ENCODE results near the gene TEDC1. TPM values are rescaled to one million over a fixed set of nuclear protein-coding genes. Genes with fewer than 3 reads are reported as not detected.

The TEDC1 gene
- polyA plus RNA-seq, 1 donor: 5.1 TPM

GRCh38 chr14:105486163-105486973, 4.7 kb upstream of the TEDC1 start, which contains the start of gene CRIP1:
Gene CRIP1, plus strand, starts transcription at chr14:105486886. Its CDS starts 374 bp downstream, at chr14:105487260.
- no peak for DNase-seq

GRCh38 chr14:105486974-105487448, 4.0 kb upstream of the TEDC1 start:
- DNase-seq: no peak

- no peak for DNase-seq
Observed at GRCh38 chr14:105487449-105487985, 3.5 kb upstream of the TEDC1 start.

- DNase-seq: no peak
Observed at GRCh38 chr14:105487986-105488777, 2.9 kb upstream of the TEDC1 start.

- DNase-seq: no peak
Observed at GRCh38 chr14:105488781-105489541, 2.1 kb upstream of the TEDC1 start.

- DNase-seq: peak; percentile 90
Observed at GRCh38 chr14:105489542-105490266, 1.3 kb upstream of the TEDC1 start.

GRCh38 chr14:105490267-105490571, 827 bp upstream of the TEDC1 start:
- peak; percentile 65 for DNase-seq

GRCh38 chr14:105491366-105491973, 424 bp downstream of the TEDC1 start:
- DNase-seq: no peak

GRCh38 chr14:105492031-105492970, 1.3 kb downstream of the TEDC1 start:
- DNase-seq: no peak

- DNase-seq: no peak
Observed at GRCh38 chr14:105492971-105493871, 2.2 kb downstream of the TEDC1 start.

- no peak for DNase-seq
Observed at GRCh38 chr14:105493921-105494605, 3.0 kb downstream of the TEDC1 start.

- DNase-seq: no peak
Observed at GRCh38 chr14:105494606-105494929, 3.5 kb downstream of the TEDC1 start.

- DNase-seq: no peak
Observed at GRCh38 chr14:105495101-105495989, 4.3 kb downstream of the TEDC1 start.

GRCh38 chr14:105495990-105496830, 5.2 kb downstream of the TEDC1 start:
- DNase-seq: no peak

- no peak for DNase-seq
Observed at GRCh38 chr14:105496831-105497591, 6.0 kb downstream of the TEDC1 start.

Data from hindlimb muscle (tissue), 1 donor.